GM21619 (cell line): ENCODE measurements around the gene MPDZ.

ENCODE experiments used
- ATAC-seq: cut with Tn5 transposase; IDR thresholded peaks from one replicate; pipeline ENCODE4 v1.9.1; 2021; ENCODE audit not compliant: unreplicated experiment

MPDZ gene

GRCh38 chr9:13186774-13187173, 92.7 kb downstream of the MPDZ start:
- ATAC-seq = no peak

DNA sequence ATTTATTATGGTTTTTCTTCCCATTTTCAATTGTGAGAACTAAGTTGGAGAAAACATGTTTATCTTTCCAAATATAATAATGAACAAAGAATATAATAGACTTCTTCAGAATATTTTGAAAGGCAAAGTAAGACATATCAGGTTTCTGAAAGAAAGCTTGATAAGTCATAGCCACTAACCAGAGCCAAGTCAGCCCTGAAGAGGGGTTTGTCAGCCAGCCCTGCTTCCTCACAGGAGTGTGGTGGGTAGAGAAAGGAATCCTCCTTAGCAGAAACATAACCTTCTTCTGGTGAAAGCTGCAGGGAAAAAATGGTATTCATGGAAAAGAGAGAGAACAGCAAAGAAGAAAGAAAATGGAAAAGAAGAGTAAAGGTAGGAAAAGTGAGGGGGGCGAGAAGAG, 93.4 kb downstream of the MPDZ start:
- no peak for ATAC-seq

DNA sequence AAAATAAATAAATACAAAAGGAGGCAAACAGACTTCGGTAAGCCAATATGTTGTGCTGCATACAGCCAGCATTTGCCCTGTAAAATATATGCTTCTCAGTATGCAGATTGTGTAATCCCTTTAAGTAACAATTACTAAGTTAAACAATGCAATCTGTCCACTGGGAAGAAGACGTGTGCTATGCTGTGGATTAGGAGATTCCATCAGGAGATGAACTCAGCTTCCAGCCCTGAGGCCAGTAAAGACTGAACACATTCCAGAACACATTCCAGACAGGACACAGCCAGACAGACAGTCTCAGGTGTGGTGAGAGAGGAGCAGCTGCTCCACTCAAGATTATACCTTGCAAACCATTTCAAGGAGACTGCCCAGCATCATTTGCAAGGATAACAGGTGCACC, 97.8 kb downstream of the MPDZ start:
- no peak for ATAC-seq

DNA sequence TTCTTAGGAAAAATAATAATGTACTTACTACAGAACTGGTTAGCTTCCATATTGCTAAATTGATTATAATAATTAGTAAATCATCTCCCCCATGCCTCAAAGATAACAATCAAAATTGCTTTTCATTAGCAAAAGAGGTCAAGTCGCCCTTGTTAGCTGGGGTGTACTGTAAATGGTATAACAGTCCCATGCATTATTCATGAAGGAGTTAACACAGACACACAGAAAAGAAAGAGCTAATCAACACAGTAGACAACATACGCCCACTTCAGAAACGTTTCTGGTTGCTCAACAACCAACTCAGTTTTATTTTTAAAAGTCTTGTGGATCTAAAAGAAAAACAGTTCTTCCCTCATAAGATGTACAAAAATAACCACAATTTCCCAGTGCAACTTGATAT, 100.2 kb downstream of the MPDZ start:
- ATAC-seq = no peak

DNA sequence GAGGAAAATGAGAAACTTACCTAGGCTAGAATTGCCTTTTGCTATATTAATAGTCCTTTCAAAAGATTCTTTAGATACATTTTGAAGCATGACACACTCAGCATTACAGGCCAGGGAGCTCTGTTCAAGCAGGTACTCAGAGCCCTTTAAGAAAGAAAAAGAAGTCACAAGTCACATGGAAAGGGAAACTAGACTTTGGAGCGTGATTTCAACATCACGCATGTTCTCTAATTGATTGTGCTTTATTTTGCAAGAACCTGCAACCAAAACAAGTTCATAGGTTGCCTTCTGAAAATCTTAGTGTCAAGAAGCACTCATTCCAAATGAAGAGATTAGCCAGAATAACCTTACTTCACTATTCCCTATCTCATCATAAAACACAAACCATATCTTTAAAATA, 103.8 kb downstream of the MPDZ start:
- no peak for ATAC-seq

GRCh38 chr9:13174906-13175639, 104.4 kb downstream of the MPDZ start:
- ATAC-seq = no peak

DNA sequence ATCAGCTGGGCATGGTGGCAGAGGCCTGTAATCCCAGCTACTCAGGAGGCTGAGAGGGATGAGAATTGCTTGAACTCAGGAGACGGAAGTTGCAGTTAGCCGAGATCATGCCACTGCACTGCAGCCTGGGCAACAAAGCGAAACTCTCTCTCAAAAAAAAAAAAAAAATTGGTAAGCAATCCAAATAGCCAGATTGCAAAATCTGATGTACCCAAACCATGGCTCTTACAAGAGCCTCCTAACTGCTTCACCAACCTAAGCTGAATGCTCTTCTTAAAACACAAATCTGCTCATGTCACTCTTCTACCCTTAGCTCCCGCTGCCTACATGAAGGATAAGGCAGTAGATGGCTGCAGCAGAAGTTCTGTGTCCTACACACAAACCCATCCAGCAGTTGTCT, 105.9 kb downstream of the MPDZ start:
- no peak for ATAC-seq

GRCh38 chr9:13171261-13171660, 108.2 kb downstream of the MPDZ start:
- ATAC-seq = no peak

GRCh38 chr9:13166996-13167395, 112.5 kb downstream of the MPDZ start:
- ATAC-seq = no peak

DNA sequence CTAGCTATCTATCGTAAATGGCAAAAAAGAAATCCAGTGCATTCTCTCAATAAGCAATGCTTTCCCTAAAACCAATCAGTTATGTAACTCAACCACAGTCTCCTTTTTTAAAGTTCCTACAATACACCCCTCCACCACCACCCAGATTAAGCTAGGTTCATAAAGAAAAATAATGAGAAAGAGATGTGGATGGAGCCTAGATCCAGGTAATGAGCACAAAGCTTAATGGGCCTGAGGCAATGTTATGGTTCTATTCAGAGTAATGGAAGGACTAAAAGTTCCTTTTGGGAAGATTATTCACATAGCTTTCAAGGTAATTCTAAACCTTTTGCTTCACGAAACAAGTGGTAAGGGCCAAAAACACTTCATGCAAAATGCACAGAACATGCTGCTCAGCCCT, 113.5 kb downstream of the MPDZ start:
- ATAC-seq = no peak

DNA sequence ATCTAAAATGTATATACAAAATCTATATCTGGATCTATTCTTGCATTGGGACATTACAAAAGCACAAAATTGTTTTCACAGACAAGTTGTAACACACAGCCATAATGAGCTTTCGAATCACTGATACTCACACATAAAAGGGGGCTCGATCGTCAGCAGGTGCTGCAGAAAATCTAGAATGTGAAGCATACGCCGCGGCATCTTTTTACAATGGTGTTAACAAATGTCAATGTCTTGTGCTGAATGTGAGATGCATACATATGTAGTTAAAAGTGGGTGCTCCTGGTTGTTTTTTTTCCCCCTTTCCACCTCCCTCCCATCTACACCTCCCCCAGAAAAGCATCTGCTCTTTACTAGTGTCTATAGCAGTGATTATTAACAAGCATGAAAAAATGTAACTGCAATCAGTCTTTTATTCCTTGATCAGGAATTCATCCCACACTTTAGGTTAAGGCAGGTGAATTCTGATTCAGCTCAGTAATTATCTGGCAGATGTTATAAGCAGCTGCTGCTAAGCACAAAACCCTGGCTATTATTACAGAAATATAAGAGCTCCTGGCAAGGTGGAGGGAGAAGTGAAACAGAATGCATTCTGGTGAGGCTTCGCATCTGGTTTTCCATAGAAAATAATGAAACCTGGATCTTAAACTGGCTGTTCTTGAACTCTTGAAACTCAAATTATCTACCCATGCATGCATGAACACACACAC, 114.1 kb downstream of the MPDZ start:
- ATAC-seq = no peak

DNA sequence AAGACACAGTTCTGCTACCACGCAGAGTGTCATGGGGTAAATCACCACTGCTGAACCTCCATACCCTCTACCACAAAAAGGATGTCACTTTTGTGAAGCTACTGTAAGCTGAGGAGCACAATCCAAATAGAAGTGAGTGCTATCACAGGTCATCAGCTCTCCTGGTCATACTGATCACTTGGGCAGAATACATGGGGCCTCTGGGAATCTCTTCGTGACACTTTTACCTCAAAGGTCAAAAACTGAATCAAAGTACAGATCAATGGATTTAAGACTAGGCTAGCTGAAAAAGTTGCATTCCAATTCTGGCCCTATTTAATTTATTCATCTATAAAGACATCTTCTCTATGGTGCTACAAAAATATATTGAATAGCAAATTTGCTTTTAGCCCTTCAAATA, 115.5 kb downstream of the MPDZ start:
- no peak for ATAC-seq

DNA sequence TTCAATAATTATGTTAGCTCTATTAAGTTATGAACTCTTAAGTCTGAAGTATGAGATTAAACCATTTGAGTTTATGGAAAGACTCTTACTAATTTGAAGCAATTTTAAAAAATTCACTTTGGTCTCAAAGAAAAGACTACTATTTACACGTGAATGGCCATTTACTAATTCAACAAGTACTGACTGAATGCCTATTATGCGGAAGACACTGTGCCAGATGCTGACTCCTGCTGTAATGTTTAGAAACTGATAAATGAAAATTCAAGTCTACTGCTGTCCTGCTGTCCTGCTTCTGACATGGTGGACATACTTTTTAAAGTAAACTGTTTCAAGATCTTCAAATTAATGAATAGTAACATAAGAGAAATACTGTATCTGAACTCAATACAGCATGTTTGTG, 116.2 kb downstream of the MPDZ start:
- ATAC-seq = no peak

- ATAC-seq = no peak
These were observed 119.4 kb downstream of the MPDZ start for GRCh38 chr9:13160051-13160450.

- ATAC-seq = no peak
These were observed 120.5 kb downstream of the MPDZ start for GRCh38 chr9:13158986-13159385.

- no peak for ATAC-seq
These were observed 128.0 kb downstream of the MPDZ start for GRCh38 chr9:13151489-13151888.

- no peak for ATAC-seq
These were observed 130.0 kb downstream of the MPDZ start for GRCh38 chr9:13149454-13149853.

DNA sequence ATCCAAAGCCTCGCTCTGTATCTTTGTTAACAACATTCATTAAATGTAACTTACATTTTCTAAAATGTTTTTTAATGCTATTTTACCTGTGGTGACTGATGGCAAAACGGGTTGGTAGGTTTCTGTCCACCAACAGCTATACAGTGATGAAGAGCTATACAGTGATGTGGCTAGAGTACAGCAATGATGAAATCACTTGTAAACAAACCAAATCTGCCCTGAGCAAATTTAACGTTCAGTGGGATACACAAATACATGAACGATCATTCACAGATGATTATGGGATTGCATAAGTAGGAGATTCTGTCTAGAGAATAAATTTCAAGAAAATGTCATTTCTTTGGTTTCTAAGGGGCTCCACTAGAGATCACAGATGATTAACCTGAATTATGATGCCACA, 132.7 kb downstream of the MPDZ start:
- no peak for ATAC-seq

DNA sequence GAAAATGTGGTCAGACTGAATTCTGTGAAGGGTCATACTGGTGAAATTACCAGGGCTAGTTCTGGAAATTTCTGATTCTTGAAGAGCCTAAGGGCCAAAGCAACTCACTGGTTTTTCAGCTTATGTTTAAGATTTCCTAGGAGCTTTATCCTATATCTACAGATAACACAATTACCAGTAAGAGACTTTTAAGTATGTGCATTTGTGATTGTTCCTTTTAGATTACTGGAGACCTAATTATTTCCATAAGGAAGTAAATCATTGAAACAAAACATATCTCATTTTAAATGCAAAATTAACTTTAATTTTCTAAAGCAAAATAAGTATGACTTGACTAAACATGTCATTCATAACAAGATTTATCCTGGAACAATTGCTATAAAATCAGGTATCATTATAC, 134.2 kb downstream of the MPDZ start:
- ATAC-seq = no peak

DNA sequence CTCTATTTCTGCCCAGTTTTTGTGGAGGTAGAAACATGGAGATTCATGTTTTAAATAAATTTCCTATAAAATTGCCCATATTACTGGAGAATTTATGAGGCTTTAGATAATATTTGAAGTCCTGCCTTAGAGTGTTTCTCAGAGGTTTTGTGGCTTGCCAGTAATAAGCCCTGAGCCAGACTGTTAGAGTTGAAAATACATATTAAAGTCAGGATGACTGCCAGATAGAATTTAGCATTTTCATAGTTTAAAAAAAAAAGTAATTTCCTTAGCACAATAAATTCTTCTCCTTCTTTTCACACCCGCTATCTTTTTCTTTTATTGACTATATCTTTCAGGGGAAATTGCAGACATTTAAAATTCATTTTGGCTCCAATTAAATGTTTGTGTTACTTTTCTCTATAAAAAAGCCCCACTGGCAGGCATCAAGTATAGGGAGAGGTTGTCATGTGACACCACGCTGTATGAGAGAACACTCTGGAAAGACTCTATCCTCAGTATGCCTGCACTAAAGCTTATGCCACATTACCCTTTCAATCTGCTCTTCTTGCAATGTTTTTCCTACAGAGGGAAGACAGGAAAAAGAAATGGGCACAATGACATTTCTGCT, 135.2 kb downstream of the MPDZ start:
- no peak for ATAC-seq

DNA sequence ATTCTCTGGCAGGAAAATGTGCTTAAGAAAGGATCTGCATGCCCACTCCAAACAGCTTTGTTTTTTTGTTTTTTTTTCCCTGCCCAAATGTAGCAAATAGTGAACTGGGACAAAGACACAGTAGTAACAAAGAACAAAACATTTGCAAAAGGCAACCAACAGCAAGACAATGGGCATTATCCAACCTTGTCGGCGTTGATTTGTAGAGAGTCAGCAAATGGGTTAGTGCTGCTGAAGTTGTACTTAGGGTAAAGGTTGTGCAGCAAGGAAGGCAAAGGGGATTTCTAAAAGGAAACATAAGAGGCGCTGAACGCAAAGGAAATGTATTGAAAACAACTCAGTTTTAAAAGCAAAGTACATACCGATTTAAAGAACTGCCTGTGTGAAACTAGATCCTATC, 136.2 kb downstream of the MPDZ start:
- ATAC-seq = no peak

DNA sequence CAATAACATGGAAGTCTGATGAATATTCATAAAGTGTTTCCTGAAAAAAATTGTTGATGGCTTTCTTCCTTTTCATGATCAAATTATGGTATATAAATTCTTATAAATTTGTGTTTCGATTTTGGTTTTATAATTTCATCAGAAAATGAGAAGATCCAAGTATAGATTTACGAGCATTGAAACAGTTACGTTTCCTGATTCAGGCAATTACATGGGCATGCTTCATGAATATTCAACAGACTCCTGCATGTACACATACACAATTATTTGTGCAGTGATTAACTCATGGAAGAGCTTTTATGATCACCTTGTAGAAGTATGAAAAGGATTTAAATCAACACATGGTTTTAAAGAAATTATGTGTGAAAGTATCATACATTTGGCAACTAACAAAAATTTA, 136.7 kb downstream of the MPDZ start:
- ATAC-seq = no peak
